Medulla oblongata (tissue), 1 donor: ENCODE measurements around the gene ATP5ME.
"Not testable (repeated sequence)": the region's sequence is repeated elsewhere in the genome, so short reads cannot be mapped to it uniquely, and the experiment has no call there.

Experiments
- DNase-seq: peaks from one replicate; pipeline ENCODE4 v3.0.0-alpha.2; 2015; ENCODE audit errors: extremely low spot score

ATP5ME gene, protein sequence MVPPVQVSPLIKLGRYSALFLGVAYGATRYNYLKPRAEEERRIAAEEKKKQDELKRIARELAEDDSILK

DNA sequence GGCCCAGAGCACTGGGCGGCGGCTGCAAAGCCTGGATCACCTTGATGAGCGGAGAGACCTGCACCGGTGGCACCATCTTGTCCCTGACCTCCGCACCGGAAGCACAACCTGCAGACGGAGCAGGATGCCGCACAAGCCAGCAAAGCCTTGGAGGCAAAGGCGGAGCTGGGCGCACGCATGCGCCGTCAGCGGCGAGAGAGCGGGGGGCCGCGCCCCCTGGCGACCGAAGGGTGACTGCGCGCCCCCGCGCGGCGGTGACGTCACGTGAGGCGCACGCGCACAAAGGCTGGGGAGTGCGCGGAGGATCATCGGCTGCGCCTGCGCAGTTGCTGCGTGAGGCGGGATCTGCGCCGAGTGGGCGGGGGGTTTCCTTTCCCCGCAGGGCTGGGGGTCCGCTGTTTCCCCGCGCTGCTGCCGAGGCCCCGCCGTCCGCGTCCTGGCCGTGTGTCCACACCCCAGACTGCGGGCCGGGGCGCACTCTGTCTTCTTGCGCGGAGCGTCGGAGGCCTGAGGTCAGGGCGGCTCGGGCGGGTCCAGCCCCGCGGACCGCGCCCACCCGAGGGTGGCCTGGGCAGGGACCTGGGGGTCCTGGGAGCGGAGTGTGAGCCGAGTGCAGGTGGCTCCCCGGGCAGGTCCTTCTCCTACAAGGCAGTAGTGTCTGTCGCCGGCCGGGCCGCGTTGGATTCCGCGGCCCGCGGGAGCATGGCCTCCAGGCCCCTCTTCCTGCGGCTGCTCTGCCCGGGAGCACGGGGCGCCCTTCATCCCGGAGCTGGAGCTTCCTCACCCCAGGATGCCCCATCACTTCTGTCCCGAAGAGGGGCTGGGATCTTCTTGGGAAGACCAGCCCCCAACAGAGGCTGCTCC, at the start of gene ATP5ME, which contains the start of gene MYL5:
Gene ATP5ME, minus strand, starts transcription at position 105 of the 864 bp plus-strand sequence. Its CDS starts 29 bp downstream, at position 76.
Gene MYL5, plus strand, starts transcription at position 371 of the 864 bp plus-strand sequence. CDS start 3,485 bp downstream, outside the sequence.
- peak; percentile 98 for DNase-seq

DNA sequence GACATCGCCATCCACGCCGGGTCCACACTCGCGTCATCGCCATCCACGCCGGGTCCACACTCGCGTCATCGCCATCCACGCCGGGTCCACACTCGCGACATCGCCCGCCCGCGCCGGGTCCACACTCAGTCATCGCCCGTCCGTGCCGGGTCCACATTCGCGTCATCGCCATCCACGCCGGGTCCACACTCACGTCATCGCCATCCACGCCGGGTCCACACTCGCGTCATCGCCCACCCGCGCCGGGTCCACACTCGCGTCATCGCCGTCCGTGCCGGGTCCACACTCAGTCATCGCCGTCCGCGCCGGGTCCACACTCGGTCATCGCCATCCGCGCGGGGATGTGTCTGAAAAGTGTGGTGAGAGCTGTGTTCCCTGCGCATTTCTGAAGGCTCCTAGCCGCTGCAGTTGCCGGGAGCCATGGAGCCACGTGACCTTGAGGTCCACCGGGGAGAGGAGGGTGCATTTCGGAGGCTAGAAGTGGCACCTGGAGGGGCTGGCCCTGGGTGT, 48.8 kb upstream of the ATP5ME start:
- no peak for DNase-seq

DNA sequence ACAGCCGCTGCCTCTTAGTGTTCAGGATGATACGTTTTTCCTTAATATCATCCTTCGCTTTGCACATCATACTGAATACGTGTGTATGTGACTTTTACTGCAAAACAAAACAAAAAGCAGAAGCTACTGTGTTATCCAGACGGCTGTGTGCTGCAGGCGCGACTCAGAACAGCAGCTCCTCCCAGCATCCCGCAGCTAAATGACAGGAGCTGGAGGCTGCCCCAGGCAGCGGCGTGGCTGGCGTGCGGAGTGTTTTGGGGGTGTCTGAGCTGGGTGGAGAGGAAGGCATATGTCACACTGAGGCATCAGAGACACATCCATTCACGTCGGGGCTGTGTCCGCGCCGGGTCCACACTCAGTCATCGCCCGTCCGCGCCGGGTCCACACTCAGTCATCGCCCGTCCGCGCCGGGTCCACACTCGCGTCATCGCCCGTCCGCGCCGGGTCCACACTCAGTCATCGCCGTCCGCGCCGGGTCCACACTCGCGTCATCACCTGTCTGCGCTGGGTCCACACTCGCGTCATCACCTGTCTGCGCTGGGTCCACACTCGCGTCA, 48.2 kb upstream of the ATP5ME start:
- DNase-seq, result no peak

DNA sequence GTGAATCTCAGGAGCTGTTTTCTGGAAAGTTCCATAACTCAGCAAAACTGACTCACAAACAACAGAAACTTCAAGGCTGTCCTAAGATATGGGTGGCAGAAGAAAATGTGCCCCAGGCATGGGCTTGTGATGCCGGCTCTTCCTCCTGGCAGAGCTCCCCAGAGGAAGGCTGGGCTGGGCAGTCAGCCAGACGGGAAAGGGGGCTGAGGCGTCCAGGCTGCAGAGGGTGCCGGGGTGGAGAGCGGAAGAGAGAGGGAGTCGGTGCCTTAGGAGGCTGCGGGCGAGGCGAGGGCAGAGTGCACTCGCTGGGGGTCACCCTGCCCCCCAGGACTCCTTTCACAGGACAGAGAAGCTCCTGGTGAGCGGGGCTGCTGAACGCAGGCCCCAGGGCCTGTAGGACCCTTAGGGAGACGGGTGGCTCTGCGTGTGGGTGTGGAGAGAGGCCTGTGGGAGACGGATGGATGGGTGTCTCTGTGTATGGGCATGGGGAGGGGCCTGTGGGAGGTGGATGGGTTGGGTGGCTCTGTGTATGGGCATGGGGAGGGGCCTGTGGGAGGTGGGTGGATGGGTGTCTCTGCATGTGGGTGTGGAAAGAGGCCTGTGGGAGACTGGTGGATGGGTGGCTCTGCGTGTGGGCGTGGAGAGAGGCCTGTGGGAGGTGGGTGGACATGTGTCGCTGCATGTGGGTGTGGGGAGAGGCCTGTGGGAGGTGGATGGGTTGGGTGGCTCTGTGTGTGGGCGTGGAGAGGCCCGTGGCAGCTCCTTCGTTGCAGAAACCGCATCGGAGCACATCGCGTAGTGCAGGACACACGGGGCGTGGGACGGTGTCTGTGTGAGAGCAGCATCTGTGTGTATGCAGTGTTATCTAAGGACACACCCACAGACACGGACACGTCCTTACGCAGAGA, 47.4 kb upstream of the ATP5ME start:
- DNase-seq, result peak; percentile 45

DNA sequence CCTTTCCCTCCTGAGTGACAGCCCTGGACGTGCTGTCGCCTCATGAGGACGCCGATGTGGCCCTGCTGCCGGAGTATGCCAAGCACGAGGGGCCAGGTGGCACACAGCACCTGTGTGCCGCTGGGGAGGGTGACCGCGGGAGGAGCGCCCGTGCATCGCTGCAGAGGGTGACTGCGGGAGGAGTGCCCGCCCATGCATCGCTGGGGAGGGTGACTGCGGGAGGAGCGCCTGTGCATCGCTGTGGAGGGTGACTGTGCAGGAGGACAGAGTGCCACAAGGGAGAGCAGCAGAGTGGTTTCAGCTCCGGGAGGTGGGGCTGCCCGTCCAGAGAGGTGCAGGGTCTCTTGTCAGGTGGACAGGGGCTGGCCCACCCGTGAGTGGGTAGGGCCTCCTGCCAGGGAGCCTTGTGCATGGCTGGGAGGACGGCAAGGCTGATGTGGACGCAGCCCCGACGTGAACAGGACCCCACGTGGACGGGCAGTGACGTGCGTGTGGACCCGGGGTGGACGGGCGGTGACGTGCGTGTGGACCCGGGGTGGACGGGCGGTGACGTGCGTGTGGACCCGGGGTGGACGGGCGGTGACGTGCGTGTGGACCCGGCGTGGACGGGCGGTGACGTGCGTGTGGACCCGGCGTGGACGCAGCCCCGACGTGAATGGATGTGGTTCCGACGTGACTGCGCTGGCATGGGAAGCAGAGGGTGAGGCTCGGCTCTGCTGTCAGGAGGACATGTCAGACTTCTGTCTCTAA, 46.2 kb upstream of the ATP5ME start:
- DNase-seq, result no peak

DNA sequence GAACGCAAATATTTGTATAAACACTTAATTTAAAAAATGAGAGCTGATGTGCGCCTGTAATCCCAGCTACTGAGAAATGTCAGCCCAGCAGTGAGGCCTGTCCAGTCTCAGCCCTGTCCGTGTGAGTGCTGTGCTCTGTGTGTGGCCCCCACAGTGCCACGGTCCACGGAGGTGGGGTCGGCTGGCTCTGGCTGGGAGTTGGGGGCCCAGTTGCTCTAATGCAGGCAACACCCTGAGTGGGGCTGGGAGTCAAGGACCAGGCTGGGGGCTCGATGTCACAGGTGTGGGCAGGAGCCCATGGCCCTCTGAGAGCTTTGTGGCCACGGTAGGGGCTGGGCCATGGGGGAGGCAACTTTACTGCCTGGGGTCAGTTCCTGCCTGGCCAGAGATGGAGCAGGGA, 44.4 kb upstream of the ATP5ME start:
- no peak for DNase-seq

DNA sequence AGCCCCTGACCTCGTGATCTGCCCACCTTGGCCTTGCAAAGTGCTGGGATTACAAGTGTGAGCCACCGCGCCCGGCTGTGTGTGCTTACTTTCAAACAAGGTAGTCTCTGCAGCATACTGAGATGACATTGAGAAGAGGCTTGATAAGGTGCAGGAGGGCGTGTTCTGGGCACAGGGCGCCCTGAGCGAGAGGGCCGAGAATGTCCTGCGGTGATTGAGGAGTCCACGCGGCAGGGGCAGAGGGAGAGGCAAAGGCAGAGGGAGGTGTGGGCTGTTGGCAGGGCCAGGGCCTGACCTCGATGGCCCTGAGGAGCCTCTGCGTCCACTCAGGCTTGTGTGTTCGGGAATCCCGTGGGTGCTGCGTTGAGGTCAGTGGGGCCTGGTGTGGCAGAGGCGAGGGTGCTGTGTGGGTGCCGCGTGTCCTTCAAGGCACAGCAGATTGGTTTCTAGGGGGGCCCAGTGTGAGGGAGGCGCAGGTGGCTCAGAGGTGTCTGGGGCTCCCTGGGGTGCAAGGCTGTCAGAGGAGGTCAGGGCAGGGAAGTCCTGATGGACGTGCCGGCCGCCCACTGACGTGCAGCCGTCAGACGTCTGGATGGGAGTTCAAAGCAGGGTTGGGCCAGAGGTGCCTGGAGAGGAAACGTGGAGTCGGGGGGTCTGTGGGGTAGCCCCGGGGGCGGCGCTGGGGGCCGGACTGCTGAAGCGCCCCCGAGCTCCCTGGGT, 43.7 kb upstream of the ATP5ME start:
- no peak for DNase-seq

DNA sequence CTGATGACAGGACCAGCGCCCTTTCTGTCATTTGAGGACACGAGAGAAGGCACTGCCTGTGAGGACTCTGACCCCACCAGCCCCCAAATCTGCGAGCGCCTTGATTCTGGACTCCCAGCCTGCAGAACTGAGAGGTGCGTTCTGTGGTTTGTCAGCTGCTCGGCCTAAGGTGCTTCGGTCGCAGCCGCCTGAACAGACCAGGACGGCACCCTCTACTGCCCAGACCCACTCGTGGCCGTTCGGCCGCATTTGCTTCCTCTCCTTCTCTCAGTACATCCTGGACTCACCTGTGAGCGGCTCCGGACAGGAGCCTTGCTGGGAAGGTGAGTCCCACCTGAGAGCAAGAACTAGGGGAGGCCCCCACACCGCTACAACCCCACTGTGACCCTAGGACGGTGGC, 40.0 kb upstream of the ATP5ME start:
- no peak for DNase-seq

DNA sequence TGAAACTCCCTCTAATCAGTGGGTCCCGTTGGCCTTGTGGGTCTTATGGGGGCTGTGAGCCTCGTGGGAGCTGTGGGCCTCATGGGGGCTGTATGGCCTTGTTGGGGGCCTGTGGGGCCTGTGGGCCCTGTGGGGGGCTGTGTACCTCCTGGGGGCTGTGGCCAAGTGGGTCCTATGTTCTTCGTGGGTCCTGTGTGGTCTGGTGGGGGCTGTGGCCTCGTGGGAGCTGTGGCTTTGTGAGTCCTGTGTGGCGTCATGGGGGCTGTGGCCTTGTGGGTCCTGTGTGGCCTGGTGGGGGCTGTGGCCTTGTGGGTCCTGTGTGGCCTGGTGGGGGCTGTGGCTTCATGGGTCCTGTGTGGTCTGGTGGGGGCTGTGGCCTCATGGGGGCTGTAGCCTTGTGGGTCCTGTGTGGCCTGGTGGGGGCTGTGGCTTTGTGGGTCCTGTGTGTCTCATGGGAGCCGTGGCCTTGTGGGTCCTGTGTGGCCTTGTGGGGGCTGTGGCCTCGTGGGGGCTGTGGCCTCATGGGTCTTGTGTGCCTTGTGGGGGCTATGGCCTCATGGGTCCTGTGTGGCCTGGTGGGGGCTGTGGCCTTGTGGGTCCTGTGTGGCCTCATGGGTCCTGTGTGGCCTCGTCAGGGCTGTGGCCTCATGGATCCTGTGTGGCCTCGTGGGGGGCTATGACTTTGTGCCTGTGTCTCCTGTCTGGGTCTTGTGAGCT, 39.0 kb upstream of the ATP5ME start:
- DNase-seq, result no peak

DNA sequence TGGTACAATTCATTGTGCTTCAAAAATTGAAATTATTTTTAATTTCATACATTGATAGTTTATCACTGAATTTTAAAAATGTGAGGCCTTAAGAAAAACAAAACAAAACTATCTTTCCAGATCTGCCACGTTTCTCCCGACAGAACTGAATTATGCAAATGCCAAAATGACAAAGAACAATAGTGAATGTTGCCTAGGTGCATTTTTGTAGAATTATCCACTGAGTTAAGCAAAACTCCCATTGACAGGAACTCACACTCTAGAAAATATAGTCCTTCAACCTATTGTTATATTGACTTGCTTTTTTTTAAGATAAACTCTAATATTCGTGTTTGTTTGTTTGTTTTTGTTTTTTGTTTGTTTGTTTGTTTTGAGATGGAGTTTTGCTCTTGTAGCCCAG, 38.0 kb upstream of the ATP5ME start:
- DNase-seq, result no peak

DNA sequence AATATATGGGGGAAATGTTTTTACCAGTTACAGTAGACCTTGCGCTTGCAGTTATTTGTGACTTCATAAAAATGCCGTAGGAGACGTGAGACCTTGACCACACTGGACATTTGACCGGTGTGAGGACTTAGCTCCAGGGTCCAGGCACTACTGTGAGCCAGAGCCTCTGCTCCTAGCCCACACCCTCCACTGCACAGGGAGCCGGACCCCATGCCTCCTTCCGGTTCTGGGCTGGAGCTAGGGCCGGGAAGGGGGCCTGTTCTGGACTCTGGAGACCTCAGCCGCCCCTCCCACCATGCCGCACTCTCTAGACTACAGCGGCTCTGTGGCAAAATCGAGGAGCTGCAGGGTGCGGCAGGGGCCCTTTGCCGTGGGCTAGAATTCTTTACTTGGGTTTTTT, 36.8 kb upstream of the ATP5ME start:
- no peak for DNase-seq

DNA sequence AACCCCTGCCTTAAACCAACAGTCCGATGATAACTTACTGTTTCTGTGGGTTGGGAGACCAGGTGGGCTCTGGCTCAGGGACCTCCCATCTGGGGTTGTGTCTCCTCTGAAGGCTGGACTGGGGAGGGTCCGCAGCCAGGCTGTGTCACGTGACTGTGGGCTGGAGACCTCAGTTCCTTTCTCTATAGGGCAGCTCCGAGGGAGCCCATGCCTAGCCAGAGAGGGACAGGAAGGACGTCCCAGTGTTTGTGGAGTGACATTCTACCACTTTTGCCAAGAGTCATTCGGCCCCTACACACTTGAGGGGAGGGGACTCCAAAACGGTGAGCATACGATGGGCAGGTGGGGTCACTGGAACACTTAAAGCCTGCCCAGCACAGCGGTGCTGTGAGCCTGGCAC, 36.0 kb upstream of the ATP5ME start:
- DNase-seq, result no peak

DNA sequence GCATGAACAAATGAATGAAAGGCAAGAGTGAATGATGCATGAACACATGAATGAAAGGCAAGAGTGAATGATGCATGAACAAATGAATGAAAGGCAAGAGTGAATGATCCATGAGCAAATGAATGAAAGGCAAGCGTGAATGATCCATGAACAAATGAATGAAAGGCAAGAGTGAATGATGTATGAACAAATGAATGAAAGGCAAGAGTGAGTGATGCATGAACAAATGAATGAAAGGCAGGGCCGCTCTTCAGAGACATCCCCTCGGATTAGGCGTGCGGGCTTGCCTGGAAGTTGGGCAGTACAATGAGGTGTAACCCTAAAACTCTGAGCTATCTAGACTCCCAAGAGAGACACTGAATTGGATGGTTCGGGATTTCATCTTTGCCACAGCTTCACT, 35.3 kb upstream of the ATP5ME start:
- no peak for DNase-seq

DNA sequence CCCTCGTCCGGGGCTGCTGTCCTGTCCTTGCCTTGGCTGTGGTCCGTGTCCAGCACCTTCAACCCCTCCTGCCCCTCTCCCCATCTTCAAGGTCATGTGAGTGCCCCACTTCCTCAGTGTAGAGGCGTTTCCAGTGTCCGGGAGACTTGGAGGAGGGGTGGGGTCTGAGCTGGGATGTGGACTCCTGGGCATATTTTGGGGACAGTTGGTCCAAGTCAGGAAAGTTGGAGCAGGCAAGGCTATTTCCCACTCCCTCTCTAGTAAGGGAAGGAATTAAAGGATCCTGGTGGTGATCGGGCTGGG, 34.5 kb upstream of the ATP5ME start:
- DNase-seq, result no peak

DNA sequence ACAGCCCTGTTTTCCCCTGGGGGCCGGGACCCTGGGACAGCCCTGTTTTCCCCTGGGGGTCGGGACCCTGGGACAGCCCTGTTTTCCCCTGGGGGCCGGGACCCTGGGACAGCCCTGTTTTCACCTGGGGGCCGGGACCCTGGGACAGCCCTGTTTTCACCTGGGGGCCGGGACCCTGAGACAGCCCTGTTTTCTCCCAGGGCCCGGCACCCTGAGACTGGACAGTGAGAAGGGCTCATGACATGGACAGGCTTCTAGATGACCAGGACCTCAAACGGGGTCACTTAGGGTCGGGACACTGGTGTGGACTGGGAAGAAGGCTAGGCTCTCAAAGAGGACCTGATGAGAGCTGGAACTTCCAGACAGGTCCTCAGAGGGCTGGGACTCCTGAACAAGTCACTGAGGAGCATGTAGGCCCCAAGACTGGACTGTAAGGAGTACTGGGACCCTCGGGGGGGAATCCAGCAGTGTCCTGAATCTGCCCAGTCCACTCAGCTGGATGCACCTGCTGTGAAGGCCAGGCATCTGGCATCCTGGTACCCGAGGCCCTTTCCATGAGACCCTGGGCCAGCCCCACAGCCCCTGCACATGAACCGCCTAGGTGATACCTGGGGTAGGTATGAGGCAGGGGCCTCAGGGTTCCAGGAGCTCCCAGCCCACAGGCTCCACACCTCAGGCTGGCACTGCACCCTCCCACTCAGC, 34.0 kb upstream of the ATP5ME start:
- DNase-seq, result no peak

DNA sequence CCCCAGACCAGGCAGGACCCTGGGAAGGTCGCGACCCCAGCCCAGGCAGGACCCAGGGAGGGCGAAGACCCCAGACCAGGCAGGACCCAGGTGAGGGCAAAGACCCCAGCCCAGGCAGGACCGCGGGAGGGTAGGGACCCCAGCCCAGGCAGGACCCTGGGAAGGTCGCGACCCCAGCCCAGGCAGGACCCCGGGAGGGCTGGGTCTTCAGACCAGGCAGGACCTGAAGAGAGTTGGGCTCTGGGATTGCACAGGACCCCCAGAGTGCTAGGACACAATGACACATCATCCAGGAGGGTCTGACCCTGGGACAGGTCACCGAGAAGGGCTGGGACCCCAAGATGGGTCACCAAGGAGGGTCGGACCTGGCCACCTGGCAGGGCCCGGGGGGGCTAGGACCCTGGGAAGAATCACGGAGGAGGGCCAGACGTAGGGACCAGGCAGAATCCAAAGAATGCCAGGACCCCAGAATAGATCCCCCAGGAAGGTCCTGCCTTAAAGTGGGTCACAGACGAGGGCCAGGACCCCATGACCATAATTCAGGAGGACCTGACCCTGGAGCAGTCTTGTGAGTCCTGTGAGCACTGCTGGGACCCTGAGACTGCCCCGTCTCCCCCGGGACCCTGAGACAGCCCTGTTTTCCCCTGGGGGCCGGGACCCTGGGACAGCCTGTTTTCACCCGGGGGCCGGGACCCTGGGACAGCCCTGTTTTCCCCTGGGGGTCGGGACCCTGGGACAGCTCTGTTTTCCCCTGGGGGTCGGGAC, 32.9 kb upstream of the ATP5ME start:
- no peak for DNase-seq

DNA sequence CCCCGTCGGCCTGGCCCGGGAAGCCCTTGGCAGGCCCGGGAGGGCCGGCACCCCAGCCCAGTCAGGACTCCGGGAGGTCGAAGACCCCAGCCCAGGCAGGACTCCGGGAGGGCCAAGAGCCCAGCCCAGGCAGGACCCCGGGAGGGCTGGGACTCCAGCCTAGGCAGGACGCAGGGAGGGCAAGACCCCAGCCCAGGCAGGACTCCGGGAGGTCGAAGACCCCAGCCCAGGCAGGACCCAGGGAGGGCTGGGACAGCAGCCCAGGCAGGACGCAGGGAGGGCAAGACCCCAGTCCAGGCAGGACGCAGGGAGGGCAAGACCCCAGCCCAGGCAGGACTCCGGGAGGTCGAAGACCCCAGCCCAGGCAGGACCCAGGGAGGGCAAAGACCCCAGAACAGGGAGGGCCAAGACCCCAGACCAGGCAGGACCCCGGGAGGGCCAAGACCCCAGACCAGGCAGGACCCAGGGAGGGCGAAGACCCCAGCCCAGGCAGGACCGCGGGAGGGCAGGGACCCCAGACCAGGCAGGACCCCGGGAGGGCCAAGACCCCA, 32.1 kb upstream of the ATP5ME start:
- DNase-seq, result not testable (repeated sequence)
